ENCODE measurements around the gene LIPC. TPM values are rescaled to one million over a fixed set of nuclear protein-coding genes. Genes with fewer than 3 reads are reported as not detected.
A peak's percentile ranks its signal among the peaks of the same experiment; 100 is the strongest.

The LIPC gene
- total and polyA plus RNA-seq, 10 of the 15 experiments (the other 5 are each of a cell fraction or from before 2014, with no cell fraction given) = 0.06 to 0.31 (median 0.16) TPM; not detected in 1

DNA sequence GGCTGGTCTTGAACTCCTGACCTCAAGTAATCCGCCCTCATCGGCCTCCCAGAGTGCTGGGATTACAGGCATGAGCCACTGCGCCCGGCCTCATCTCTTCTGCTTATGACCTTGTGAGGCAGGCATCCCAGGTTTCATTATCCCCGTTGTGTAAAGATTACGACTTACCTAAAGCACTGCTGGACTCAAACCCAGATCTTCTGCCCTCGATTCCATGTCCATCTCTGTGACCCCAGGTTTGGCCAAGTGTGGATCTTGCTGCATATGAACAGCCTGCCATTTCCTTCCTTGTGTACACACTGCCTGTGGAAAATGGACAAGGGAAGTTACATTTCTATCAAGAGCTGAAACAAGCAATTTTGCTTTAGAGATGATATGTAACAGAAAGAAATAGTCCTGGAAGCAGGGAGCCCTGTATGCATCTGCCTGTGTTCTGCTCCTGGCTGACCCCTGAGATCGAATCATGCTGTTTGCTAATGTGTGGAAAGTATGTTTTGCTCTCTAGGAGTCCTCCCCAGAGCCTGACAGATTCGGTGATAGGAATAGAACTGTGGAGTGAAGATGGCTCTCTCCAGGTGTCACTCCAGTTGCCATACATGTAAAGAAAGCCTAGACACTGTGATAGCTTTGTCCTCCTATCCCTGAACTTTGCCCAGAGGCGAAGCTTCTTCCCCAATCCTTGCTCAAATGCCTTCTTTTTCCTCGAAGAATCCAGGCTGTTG, 11.8 kb upstream of the LIPC start:
- WGBS (ENCODE audit: insufficient coverage, insufficient replicate concordance, low lambda C conversion rate, missing lambda C conversion rate) = 59% methylated on average over 11 of the region's 11 CpGs
- ATAC-seq (peak; percentile 64), FAIRE-seq (no peak)

More for the DNA sequence above, 11.8 kb upstream of the LIPC start:
- Histone ChIP-seq H3K9ac (ENCODE audit: control insufficient read depth, insufficient read depth, low read length) (peak overlapping the region; percentile 55; the same call in 1 of the 2 replicates), H3K27me3 (replicated peaks in 1 of 2; ENCODE audit: control insufficient read depth in 2 of 2, insufficient read depth in 2 of 2, low read length in 1 of 2) (no peaks in the 10 kb centered on the region), H3K27ac (ENCODE audit: control insufficient read depth, insufficient read depth) (peak overlapping the region; percentile 71), H3K79me2 (ENCODE audit: control insufficient read depth, insufficient read depth, low read length) (no peaks in the 10 kb centered on the region), H2AFZ (ENCODE audit: control insufficient read depth, low read depth, low read length) (peak overlapping the region; percentile 90), H4K20me1 (ENCODE audit: control insufficient read depth, insufficient read depth) (no peaks in the 10 kb centered on the region), H3K4me3 (0 out of 2 replicates have a peak overlapping the region, but pooled peaks have one; percentile 30), H3K4me2 (ENCODE audit: control insufficient read depth, insufficient read depth) (peak overlapping the region; percentile 71), H3K9me3 (replicated peaks; ENCODE audit: control insufficient read depth, insufficient read depth, low read length) (no peaks in the 10 kb centered on the region), H3K4me1 (ENCODE audit: control insufficient read depth, insufficient read depth, low read length) (peaks cover 12% of the 10 kb centered on the region), H3K36me3 (ENCODE audit: control insufficient read depth in 2 of 2, insufficient read depth in 2 of 2, low read length in 1 of 2) (no peaks in the 10 kb centered on the region)
- TF ChIP-seq ZNF217 (IDR thresholded peaks at IDR 0.05) (no peak), CHD2 (IDR thresholded peaks at IDR 0.05; ENCODE audit: borderline replicate concordance, low read depth, low read length) (no peak), ZNF384 (IDR thresholded peaks at IDR 0.05; ENCODE audit: borderline replicate concordance, low read depth, low read length) (no peak), TBL1XR1 (IDR thresholded peaks at IDR 0.05; ENCODE audit: low read depth, low read length) (no peak), GABPA (IDR thresholded peaks at IDR 0.05; ENCODE audit: low read depth) (no peak), NBN (IDR thresholded peaks at IDR 0.05) (no peak)
- TF ChIP-seq, protein P1, sequence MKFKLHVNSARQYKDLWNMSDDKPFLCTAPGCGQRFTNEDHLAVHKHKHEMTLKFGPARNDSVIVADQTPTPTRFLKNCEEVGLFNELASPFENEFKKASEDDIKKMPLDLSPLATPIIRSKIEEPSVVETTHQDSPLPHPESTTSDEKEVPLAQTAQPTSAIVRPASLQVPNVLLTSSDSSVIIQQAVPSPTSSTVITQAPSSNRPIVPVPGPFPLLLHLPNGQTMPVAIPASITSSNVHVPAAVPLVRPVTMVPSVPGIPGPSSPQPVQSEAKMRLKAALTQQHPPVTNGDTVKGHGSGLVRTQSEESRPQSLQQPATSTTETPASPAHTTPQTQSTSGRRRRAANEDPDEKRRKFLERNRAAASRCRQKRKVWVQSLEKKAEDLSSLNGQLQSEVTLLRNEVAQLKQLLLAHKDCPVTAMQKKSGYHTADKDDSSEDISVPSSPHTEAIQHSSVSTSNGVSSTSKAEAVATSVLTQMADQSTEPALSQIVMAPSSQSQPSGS (IDR thresholded peaks at IDR 0.05; ENCODE audit: low read length) = no peak
- in situ Hi-C loops (cut with MboI) = no loop called here
- RAD21 ChIA-PET (ENCODE audit: unreplicated experiment) = interaction anchor here (0.6 to 2.9 kb wide), 15 partner anchors 9 to 92 kb away, joined by 3 to 16 read pairs (median 4); no protein-coding TSS in a partner anchor
- TSS peak; percentile 87 for BruUV-seq (replicated peaks)
- CTCF ChIA-PET = interaction anchor here (1.3 to 2.7 kb wide), 4 partner anchors 9 to 192 kb away, joined by 5 to 14 read pairs (median 7); no protein-coding TSS in a partner anchor
- POLR2A ChIA-PET = interaction anchor here (0.9 to 1.5 kb wide), 3 partner anchors 9 to 219 kb away, joined by 3 to 10 read pairs (median 3); no protein-coding TSS in a partner anchor
- intact Hi-C loops (cut with micrococcal nuclease; ENCODE audit: unreplicated experiment) = loop anchor here (2.0 kb wide), 1 partner anchor 37 kb away; no protein-coding TSS in a partner anchor
- SMC1A ChIA-PET (ENCODE audit: uncharacterized antibody, unreplicated experiment) = interaction anchor here (0.7 to 5.9 kb wide), 14 partner anchors 9 to 150 kb away, joined by 3 to 29 read pairs (median 3); no protein-coding TSS in a partner anchor
- peak; percentile 13 for DNase-seq (ENCODE audit: low read depth, low spot score)

Data from GM12878 (cell line).